Neural crest cell (in vitro differentiated cells): ENCODE data around the gene KIAA1755. TPM values are rescaled to one million over a fixed set of nuclear protein-coding genes. Genes with fewer than 3 reads are reported as not detected.
A peak's percentile ranks its signal among the peaks of the same experiment; 100 is the strongest.

Source experiments
- DNase-seq: peaks from one replicate; pipeline ENCODE4 v3.0.0; 2021; ENCODE audit warnings: low read depth, mixed read lengths, low spot score
- H3K27ac Mint-ChIP-seq: one replicate; pipeline ENCODE4 v1.8.0; 2021; ENCODE audit warnings: mild to moderate bottlenecking, mixed read lengths; ENCODE audit not compliant: unreplicated experiment
- H3K27me3 Mint-ChIP-seq: 2 replicates; pipeline ENCODE4 v1.8.0; 2021; ENCODE audit warnings: low read depth, mild to moderate bottlenecking, mixed read lengths
- H3K36me3 Mint-ChIP-seq: 2 replicates; pipeline ENCODE4 v1.8.0; 2021; ENCODE audit warnings: low read depth, mild to moderate bottlenecking, mixed read lengths
- H3K4me1 Mint-ChIP-seq: 2 replicates; pipeline ENCODE4 v1.8.0; 2021; ENCODE audit warnings: mixed read lengths
- H3K4me3 Mint-ChIP-seq: one replicate; pipeline ENCODE4 v1.8.0; 2021; ENCODE audit warnings: mild to moderate bottlenecking, mixed read lengths
- H3K9me3 Mint-ChIP-seq: 2 replicates; pipeline ENCODE4 v1.8.0; 2021; ENCODE audit warnings: mixed read lengths
- CTCF ChIP-seq: fragments of 200-600 bp; sonication (generic); conservative IDR thresholded peaks from 2 replicates; pipeline ENCODE4 v1.5.0; 2021; ENCODE audit warnings: antibody characterized with exemption, mild to moderate bottlenecking
- total RNA-seq: library from RNA; stranded (reverse); gene quantifications from 2 replicates; pipeline ENCODE4 v1.2.1, GENCODE V29; 2021

The KIAA1755 gene
- total RNA-seq, 1 donor from 2014 or later, result 8.6 TPM

DNA sequence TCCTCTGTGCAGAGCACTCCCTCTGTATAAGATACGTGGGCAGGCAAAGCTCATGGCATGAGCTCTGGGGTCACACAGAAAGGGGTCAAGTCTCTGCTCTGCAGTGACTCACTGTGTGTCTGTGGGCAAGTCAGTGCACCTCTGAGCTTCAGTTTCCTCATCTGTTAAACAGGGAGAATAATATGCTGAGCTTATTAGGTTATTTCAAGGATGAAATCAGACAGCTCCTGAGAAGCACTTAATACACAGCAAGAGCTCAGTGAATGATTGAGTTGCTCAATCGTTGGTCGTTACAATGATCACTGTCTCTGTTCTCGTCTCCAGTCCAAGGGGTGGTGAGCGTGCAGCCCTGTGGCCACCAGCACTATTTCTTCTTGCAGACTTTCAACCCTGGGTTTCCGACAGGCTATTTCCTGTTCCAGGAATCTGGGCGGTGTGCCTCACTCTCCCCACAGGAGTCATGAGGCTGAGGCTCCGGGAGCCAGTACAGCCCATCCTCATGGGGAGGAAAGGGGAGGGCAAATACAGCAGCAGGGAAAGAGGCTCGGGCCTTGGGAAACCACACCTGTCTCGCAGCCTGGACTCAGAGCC lies 28.9 kb downstream of the KIAA1755 start:
- no peak for DNase-seq
- no peaks in the 10 kb centered on the region for H3K36me3 Mint-ChIP-seq
- no peak for TF ChIP-seq CTCF
- no peaks in the 10 kb centered on the region for H3K9me3 Mint-ChIP-seq
- H3K27me3 Mint-ChIP-seq, result no peaks in the 10 kb centered on the region
- H3K27ac Mint-ChIP-seq, result peak overlapping the region; percentile 14
- peaks cover 7% of the 10 kb centered on the region for H3K4me1 Mint-ChIP-seq
- H3K4me3 Mint-ChIP-seq, result no peak overlapping the region

DNA sequence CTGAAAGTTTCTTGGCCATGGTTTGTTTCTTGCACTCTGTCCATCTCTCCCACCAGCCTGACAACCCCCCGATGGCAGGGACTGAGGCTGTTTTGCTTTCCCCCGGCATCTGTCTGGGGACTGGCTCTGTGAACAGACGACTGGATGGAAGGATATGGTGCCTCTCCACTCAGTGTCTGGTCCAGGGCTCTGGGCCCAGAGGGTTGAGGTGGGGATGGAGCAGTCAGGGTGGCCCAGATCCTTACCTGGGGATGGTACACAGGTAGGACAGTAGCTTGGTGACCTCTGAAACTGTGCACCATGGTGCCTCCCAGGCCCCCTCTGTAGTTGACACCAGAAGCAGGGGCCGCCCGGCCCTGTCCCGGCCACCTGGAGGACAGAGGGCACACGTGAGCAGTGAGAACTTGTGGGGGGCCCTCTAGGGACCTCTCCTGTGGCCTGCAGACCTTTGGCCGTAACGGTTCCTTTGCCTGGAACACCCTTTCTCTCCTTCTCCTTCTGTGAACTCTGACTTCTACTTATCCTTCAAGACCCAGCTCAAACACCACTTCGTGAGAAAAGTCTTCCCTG lies 29.5 kb downstream of the KIAA1755 start:
- H3K9me3 Mint-ChIP-seq, result no peaks in the 10 kb centered on the region
- no peak for DNase-seq
- peak overlapping the region; percentile 73 for H3K27ac Mint-ChIP-seq
- H3K27me3 Mint-ChIP-seq, result no peaks in the 10 kb centered on the region
- TF ChIP-seq CTCF, result no peak
- H3K4me3 Mint-ChIP-seq, result no peak overlapping the region
- peaks cover 7% of the 10 kb centered on the region for H3K4me1 Mint-ChIP-seq
- no peaks in the 10 kb centered on the region for H3K36me3 Mint-ChIP-seq

GRCh38 chr20:38230253-38230551 lies 30.3 kb downstream of the KIAA1755 start:
- Mint-ChIP-seq H3K4me3 (no peak overlapping the region), H3K9me3 (no peaks in the 10 kb centered on the region), H3K4me1 (peaks cover 7% of the 10 kb centered on the region), H3K27ac (peak overlapping the region; percentile 71), H3K36me3 (no peaks in the 10 kb centered on the region), H3K27me3 (no peaks in the 10 kb centered on the region)
- no peak for TF ChIP-seq CTCF
- no peak for DNase-seq

GRCh38 chr20:38229376-38230252 lies 30.9 kb downstream of the KIAA1755 start:
- Mint-ChIP-seq H3K4me3 (no peak overlapping the region), H3K9me3 (no peaks in the 10 kb centered on the region), H3K36me3 (no peaks in the 10 kb centered on the region), H3K27ac (peak overlapping the region; percentile 71), H3K4me1 (peaks cover 7% of the 10 kb centered on the region), H3K27me3 (no peaks in the 10 kb centered on the region)
- peak; percentile 50 for DNase-seq
- TF ChIP-seq CTCF, result peak; percentile 63

GRCh38 chr20:38228436-38228835 lies 32.1 kb downstream of the KIAA1755 start:
- H3K27ac Mint-ChIP-seq, result no peak overlapping the region
- no peak for DNase-seq
- no peaks in the 10 kb centered on the region for H3K27me3 Mint-ChIP-seq
- no peak overlapping the region for H3K4me3 Mint-ChIP-seq
- no peaks in the 10 kb centered on the region for H3K36me3 Mint-ChIP-seq
- TF ChIP-seq CTCF, result no peak
- H3K4me1 Mint-ChIP-seq, result peaks cover 7% of the 10 kb centered on the region
- no peaks in the 10 kb centered on the region for H3K9me3 Mint-ChIP-seq
